HG03103 (cell line): ENCODE results near the gene CIB4.

ENCODE experiments used
- ATAC-seq: cut with Tn5 transposase; IDR thresholded peaks from one replicate; pipeline ENCODE4 v1.9.1; 2021; ENCODE audit warnings: low read depth; ENCODE audit not compliant: unreplicated experiment

CIB4 gene

DNA sequence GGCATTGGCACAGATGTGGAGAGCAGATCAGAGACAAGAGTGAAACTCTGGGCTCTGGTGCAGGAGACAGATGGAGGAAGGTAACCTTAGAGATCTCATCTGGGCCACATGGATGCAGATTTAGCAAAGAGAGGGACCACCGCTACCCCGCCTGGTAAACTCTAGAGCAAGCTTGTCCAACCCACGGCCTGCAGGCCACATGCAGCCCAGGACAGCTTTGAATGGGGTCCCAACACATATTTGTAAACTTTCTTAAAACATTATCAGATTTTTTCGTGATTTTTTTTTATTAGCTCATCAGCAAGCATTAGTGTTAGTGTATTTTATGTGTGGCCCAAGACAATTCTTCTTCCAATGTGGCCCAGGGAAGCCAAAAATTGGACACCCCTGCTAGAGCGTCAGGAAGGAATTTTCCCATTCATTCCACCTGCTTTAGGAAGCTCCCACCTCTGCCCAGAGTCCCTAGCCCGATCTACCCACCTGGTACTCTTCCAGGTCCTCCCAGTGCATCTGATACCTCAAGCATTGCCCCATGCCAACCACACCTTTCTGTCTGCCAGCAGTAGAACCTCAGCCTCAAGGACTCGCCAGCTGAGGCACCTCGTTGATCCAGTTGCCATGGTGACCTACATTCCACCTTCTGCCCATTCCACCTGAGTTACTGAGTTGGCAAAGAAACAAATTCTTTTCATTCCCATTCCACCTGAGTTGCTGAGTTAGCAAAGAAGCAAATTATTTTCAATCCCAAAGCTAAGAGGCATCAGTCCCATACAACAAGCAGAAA, at the start of gene CIB4:
TSS of gene CIB4 (minus strand) at position 586 of the 784 bp plus-strand sequence. CDS start at position 534, 52 bp downstream.
- ATAC-seq = no peak

GRCh38 chr2:26687801-26688200, 46.6 kb upstream of the CIB4 start:
- ATAC-seq = no peak

DNA sequence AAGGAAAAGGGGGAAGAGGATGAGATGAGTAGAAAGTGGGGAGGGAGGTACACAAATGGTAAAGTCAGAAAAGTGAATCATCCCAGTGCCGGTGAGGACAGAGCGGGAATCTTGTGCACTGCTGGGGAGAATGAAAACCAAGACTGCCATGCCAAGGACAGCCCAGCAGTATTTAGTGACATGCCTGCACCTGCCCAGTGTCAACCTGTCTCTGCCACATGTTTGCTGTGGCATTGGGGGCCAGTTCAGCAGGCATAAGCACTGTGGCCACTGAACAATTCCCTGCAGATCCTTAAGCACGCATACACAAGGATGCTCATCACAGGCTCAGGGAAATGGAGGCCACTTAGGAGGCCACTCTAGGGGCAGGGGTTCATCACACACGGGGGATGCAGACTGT, 46.2 kb upstream of the CIB4 start:
- no peak for ATAC-seq

DNA sequence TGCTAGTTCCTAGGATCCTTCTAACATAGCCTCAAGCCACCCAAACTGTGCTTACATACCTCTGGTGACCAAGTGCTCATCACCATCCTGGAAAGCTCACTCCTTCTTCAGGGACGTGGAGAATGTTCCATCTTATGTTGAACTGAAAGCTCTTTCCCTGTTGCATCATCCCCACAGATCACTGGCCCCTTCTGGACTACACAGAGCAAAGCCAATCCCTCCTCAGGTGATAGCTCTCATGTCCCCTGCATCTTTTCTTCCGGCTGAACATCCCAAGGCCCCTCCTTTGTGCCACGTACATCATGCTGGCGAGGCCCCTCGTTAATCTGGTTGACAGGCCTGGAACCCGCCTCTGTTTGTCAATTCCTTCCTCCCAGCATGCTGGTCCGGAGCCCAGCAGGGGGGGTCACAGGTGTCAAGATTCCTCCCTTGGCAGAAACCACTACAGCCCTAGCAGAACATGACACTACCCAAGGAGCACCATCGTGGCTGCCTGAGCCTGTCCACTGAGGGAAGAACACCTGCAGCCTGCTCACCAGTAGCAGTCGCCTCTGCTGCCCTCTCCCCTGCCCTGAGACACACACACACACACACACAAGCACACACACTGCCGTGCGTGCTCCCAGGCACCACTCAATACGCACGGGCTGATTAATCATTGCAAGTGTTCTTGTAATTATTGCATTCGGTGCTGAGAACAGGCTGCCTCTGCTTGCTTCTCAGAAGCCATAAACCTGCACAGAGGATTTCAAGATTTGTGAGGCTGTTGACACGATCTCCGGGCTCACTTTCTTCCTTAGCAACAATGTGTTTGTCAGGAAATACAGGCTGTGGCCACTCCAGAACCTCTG, 45.0 kb upstream of the CIB4 start:
- ATAC-seq = no peak

- no peak for ATAC-seq
These were observed 44.2 kb upstream of the CIB4 start for GRCh38 chr2:26685341-26685740.

- ATAC-seq = no peak
These were observed 42.4 kb upstream of the CIB4 start for GRCh38 chr2:26683583-26683982.

DNA sequence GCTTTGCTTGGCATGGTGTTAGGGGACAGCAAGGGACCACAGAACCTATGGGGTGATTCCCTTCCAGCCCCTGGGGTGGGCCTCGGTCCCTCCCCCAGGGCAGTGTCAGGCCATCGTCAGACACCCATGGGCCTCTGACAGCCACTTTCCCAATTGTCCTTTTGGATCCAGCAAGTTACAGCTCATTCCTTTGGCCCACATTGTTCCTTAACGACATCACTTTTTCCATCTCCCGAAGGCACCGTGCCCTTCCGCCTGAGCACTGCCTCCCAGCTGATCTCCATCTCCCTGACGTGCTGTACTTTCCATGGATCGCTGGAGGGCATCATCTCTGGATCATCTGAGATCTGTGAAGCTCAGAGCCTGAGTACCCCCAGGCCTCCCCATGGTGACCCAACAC, 41.0 kb upstream of the CIB4 start:
- no peak for ATAC-seq

GRCh38 chr2:26681656-26682055, 40.5 kb upstream of the CIB4 start:
- no peak for ATAC-seq

GRCh38 chr2:26679867-26680266, 38.7 kb upstream of the CIB4 start:
- no peak for ATAC-seq

DNA sequence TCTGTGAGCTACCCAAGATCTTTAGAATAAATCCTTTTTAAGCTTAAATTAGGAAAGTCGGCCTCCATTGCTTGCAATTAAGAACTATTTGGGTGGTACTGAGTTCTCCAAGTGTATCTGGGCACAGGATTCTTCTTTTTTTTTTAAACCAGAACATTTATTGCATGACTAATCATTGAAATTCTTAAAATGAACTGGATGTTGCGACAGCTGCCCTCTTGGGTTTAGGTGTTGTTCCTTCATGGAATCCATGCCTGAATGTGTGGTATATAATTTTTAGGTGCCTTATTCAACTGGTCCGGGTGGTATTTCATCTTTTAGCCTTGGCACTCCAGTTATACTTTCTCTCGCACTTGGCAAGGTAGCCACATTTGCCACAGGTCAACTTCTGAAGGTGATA, 36.9 kb upstream of the CIB4 start:
- ATAC-seq = no peak

GRCh38 chr2:26675651-26676255, 34.6 kb upstream of the CIB4 start:
- ATAC-seq = no peak

- no peak for ATAC-seq
These were observed 33.6 kb upstream of the CIB4 start for GRCh38 chr2:26674771-26675170.

DNA sequence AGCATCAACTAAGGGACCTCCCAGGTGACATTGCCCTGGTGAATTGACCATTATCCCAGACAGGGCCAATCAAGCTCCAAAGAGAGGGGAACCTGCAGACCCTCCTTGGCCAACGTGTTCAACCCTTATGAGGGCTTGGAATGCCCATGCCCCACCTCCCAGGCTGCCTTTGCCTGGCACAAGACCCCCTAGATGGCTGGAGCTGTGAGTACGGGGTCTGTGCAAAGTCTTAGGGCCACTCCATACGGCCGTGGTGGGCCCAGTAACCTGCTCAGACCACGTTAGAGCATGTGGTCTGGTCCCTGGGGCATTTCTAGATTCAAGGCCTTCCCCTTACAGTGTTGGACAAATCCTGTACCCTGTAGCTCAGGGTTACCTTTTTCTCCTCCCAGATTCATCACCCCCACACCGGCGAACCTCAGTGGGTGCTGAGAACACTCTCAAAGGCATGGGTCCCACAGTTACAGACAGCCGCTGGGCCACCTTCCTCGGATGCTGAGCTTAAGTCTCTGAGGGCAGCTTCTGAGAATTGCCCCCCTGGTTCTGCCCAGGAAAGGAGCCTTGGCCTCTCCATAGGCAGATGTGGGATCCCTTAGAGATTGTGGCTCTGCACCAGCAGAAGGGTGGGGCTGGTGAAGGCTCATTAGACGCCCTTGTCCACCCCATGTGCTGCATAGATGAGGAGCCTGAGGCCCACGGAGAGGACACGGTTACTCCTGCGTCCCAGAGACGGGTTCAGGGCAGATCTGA, 33.0 kb upstream of the CIB4 start:
- ATAC-seq = no peak

- ATAC-seq = no peak
These were observed 31.7 kb upstream of the CIB4 start for GRCh38 chr2:26672818-26673393.

GRCh38 chr2:26672112-26672817, 31.1 kb upstream of the CIB4 start:
- ATAC-seq = no peak

- ATAC-seq = no peak
These were observed 30.5 kb upstream of the CIB4 start for GRCh38 chr2:26671691-26672090.

DNA sequence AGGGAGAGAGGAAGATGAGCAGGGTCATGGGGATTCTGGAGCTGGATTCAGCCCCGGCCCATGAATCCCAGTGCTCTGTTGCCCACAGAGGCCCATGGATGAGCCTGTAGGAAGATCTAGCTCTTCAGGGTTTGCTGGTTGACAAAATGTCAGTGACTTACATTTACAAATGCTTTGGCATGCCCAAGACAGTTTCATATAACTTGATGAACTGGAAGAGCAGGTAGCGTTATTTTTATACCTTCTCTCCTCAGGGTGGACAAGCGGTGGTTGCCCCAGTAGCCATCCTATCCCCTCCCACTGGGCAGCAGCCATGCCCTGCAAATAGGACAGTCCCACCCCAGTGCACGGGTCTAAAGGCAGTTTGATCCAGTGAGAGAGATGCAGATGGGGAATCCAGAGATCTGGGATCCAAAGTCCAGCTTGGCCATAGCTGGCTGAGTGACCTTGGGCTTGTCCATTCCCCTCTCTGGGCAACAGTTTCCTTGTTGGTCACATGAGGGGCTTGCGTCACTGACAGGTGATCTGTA, 29.8 kb upstream of the CIB4 start:
- ATAC-seq = no peak

- ATAC-seq = no peak
These were observed 29.0 kb upstream of the CIB4 start for GRCh38 chr2:26670171-26670570.
